HL-60 (cell line): ENCODE data around the gene SLC5A6.

Source experiments
- CTCF ChIP-seq: IDR thresholded peaks from one replicate; pipeline ENCODE4 v1.5.1; 2011; ENCODE audit warnings: low read length, control low read depth, inconsistent platforms; ENCODE audit not compliant: insufficient read depth
- GABPA ChIP-seq: IDR thresholded peaks from 2 replicates; pipeline ENCODE4 v1.6.1; 2012; ENCODE audit warnings: low read depth
- POLR2AphosphoS5 ChIP-seq: IDR thresholded peaks from 2 replicates; pipeline ENCODE4 v1.6.1; 2012; ENCODE audit warnings: low read depth
- SPI1 ChIP-seq: IDR thresholded peaks from 2 replicates; pipeline ENCODE4 v1.6.1; 2012; ENCODE audit warnings: low read depth, mild to moderate bottlenecking, borderline replicate concordance
- TF ChIP-seq, protein P1 (sequence below): IDR thresholded peaks from 2 replicates; pipeline ENCODE4 v1.6.1; 2012; ENCODE audit warnings: low read depth; ENCODE audit not compliant: insufficient replicate concordance

DNA sequence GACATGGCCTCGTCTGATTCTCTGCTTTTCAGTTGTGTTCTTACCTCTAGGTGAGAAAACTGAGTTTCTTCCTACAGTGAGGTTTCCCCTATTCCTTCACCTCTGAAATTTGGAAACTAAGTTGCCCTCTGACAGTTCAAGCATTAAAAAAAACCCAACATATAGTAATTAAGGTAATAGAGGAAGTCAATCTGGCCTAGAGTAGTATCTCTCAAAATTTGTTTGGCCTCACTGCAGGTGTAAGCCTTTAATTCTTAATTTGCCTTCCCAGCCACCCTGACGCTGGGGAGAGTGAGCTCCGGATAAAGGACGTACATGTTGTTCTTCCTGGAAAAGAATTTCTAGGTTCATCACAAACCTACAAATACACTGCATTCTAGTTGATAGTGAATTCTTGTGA lies 6.5 kb upstream of the SLC5A6 start:
- no peak for TF ChIP-seq CTCF
- no peak for TF ChIP-seq POLR2AphosphoS5
- TF ChIP-seq, protein P1, sequence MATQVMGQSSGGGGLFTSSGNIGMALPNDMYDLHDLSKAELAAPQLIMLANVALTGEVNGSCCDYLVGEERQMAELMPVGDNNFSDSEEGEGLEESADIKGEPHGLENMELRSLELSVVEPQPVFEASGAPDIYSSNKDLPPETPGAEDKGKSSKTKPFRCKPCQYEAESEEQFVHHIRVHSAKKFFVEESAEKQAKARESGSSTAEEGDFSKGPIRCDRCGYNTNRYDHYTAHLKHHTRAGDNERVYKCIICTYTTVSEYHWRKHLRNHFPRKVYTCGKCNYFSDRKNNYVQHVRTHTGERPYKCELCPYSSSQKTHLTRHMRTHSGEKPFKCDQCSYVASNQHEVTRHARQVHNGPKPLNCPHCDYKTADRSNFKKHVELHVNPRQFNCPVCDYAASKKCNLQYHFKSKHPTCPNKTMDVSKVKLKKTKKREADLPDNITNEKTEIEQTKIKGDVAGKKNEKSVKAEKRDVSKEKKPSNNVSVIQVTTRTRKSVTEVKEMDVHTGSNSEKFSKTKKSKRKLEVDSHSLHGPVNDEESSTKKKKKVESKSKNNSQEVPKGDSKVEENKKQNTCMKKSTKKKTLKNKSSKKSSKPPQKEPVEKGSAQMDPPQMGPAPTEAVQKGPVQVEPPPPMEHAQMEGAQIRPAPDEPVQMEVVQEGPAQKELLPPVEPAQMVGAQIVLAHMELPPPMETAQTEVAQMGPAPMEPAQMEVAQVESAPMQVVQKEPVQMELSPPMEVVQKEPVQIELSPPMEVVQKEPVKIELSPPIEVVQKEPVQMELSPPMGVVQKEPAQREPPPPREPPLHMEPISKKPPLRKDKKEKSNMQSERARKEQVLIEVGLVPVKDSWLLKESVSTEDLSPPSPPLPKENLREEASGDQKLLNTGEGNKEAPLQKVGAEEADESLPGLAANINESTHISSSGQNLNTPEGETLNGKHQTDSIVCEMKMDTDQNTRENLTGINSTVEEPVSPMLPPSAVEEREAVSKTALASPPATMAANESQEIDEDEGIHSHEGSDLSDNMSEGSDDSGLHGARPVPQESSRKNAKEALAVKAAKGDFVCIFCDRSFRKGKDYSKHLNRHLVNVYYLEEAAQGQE, result no peak
- peak; percentile 73; the same call in 1 of the 2 replicates for TF ChIP-seq SPI1
- TF ChIP-seq GABPA, result no peak
